Astrocyte (in vitro differentiated cells and primary cell): ENCODE data around the gene KLK12. TPM values are rescaled to one million over a fixed set of nuclear protein-coding genes. Genes with fewer than 3 reads are reported as not detected.

Experiments used
- DNase-seq: peaks from one replicate; pipeline ENCODE4 v3.0.0-alpha.2; 2010; ENCODE audit warnings: low read depth
- FAIRE-seq: peaks from 2 replicates; lab custom pipeline; 2011; peaks lifted over from hg19 to GRCh38; lab: Jason Lieb, UNC
- H2AFZ ChIP-seq: 2 replicates; pipeline ENCODE4 v1.6.0; 2012; ENCODE audit warnings: low read depth, low read length, inconsistent platforms
- H3K27ac ChIP-seq: 2 replicates; pipeline ENCODE4 v1.5.1; 2011; ENCODE audit warnings: low read depth, low read length, inconsistent platforms
- H3K27me3 ChIP-seq: 2 replicates; pipeline ENCODE4 v1.6.0; 2011; ENCODE audit warnings: low read length, inconsistent platforms; ENCODE audit not compliant: insufficient read depth
- H3K36me3 ChIP-seq: 2 replicates; pipeline ENCODE4 v1.5.1; 2011; ENCODE audit warnings: low read length, inconsistent platforms; ENCODE audit not compliant: insufficient read depth
- H3K4me1 ChIP-seq: 2 replicates; pipeline ENCODE4 v1.5.1; 2011; ENCODE audit warnings: low read length, inconsistent platforms; ENCODE audit not compliant: insufficient read depth
- H3K4me2 ChIP-seq: 2 replicates; pipeline ENCODE4 v1.6.0; 2012; ENCODE audit warnings: low read length, inconsistent platforms
- H3K4me3 ChIP-seq: 2 replicates; pipeline ENCODE4 v1.5.1; 2011; ENCODE audit warnings: low read depth, mild to moderate bottlenecking, low read length, inconsistent platforms; ENCODE audit not compliant: insufficient read depth
- H3K79me2 ChIP-seq: 2 replicates; pipeline ENCODE4 v1.6.0; 2012; ENCODE audit warnings: mild to moderate bottlenecking, low read length, inconsistent platforms; ENCODE audit not compliant: insufficient read depth
- H3K9ac ChIP-seq: 2 replicates; pipeline ENCODE4 v1.6.0; 2012; ENCODE audit warnings: mild to moderate bottlenecking, low read length, inconsistent platforms
- H3K9me3 ChIP-seq: 2 replicates; pipeline ENCODE4 v1.5.1; 2012; ENCODE audit warnings: low read depth, mild to moderate bottlenecking, low read length, inconsistent platforms; ENCODE audit not compliant: insufficient read depth
- H4K20me1 ChIP-seq: 2 replicates; pipeline ENCODE4 v1.6.0; 2012; ENCODE audit warnings: low read length, inconsistent platforms; ENCODE audit not compliant: insufficient read depth
- H3K27ac Mint-ChIP-seq: one replicate; pipeline ENCODE4 v1.8.0; 2021; ENCODE audit warnings: mild to moderate bottlenecking, mixed read lengths; ENCODE audit not compliant: unreplicated experiment
- H3K27me3 Mint-ChIP-seq: one replicate; pipeline ENCODE4 v1.8.0; 2021; ENCODE audit warnings: low read depth, mixed read lengths; ENCODE audit not compliant: unreplicated experiment
- H3K36me3 Mint-ChIP-seq: one replicate; pipeline ENCODE4 v1.8.0; 2021; ENCODE audit warnings: low read depth, mixed read lengths; ENCODE audit not compliant: unreplicated experiment
- H3K4me1 Mint-ChIP-seq: one replicate; pipeline ENCODE4 v1.8.0; 2021; ENCODE audit warnings: low read depth, mixed read lengths; ENCODE audit not compliant: unreplicated experiment
- H3K4me3 Mint-ChIP-seq: one replicate; pipeline ENCODE4 v1.8.0; 2021; ENCODE audit warnings: mild to moderate bottlenecking, moderate library complexity, mixed read lengths; ENCODE audit not compliant: unreplicated experiment
- H3K9me3 Mint-ChIP-seq: one replicate; pipeline ENCODE4 v1.8.0; 2021; ENCODE audit warnings: mild to moderate bottlenecking, mixed read lengths; ENCODE audit not compliant: unreplicated experiment
- CTCF ChIP-seq: IDR thresholded peaks from 2 replicates; pipeline ENCODE4 v1.5.1; 2011; ENCODE audit warnings: low read depth, mild to moderate bottlenecking, inconsistent platforms, low read length, moderate library complexity; ENCODE audit not compliant: insufficient read depth
- EZH2 ChIP-seq: IDR thresholded peaks from 2 replicates; pipeline ENCODE4 v1.6.1; 2012; ENCODE audit warnings: mild to moderate bottlenecking, low read length, inconsistent platforms; ENCODE audit not compliant: insufficient read depth
- total RNA-seq: library from RNA; stranded (reverse); gene quantifications from 2 replicates; pipeline ENCODE4 v1.2.1, GENCODE V29; 2021

KLK12 gene
- total RNA-seq, 1 donor from 2014 or later, result not detected

DNA sequence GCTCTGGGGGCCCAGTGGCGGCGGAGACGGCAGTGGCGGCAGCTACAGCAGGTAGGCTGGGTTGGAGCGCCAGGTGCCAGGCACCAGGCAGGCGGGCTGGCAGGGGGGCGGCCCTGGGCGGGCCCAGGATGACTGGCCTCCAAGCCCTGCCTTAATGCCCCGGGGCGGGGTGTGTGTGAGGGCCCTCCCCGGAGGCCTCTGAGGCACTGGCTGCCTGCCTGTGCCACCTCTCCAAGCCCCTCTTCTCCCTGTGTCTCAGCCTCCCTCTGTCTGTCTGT lies 8.3 kb downstream of the KLK12 start, which contains the start of gene KLK11:
Gene KLK11, minus strand, starts transcription at position 63 of the 278 bp plus-strand sequence. CDS start 985 bp downstream, outside the sequence.
- Histone ChIP-seq H3K9me3 (no peaks in the 10 kb centered on the region), H3K27ac (no peak within 1 kb of the TSS), H3K4me2 (no peak within 1 kb of the TSS), H3K79me2 (no peaks in the 10 kb centered on the region), H3K27me3 (no peaks in the 10 kb centered on the region), H3K36me3 (no peaks in the 10 kb centered on the region), H4K20me1 (no peaks in the 10 kb centered on the region), H3K9ac (no peak within 1 kb of the TSS), H3K4me3 (no peak within 1 kb of the TSS), H2AFZ (no peak within 1 kb of the TSS), H3K4me1 (no peaks in the 10 kb centered on the region)
- FAIRE-seq (no peak), DNase-seq (no peak)
- peaks cover 6% of the 10 kb centered on the region for H3K9me3 Mint-ChIP-seq
- H3K27ac Mint-ChIP-seq, result no peak within 1 kb of the TSS
- H3K4me1 Mint-ChIP-seq, result no peaks in the 10 kb centered on the region
- TF ChIP-seq EZH2, result no peak
- TF ChIP-seq CTCF, result no peak
- H3K36me3 Mint-ChIP-seq, result no peaks in the 10 kb centered on the region
- H3K4me3 Mint-ChIP-seq, result no peak within 1 kb of the TSS
- peaks cover 54% of the 10 kb centered on the region for H3K27me3 Mint-ChIP-seq

GRCh38 chr19:51025809-51026553 lies 8.8 kb downstream of the KLK12 start:
- Histone ChIP-seq H2AFZ (no peak overlapping the region), H3K4me1 (no peaks in the 10 kb centered on the region), H3K27ac (no peak overlapping the region), H3K4me3 (no peak overlapping the region), H3K9ac (no peak overlapping the region), H4K20me1 (no peaks in the 10 kb centered on the region), H3K9me3 (no peaks in the 10 kb centered on the region), H3K4me2 (no peak overlapping the region), H3K79me2 (no peaks in the 10 kb centered on the region), H3K27me3 (no peaks in the 10 kb centered on the region), H3K36me3 (no peaks in the 10 kb centered on the region)
- H3K9me3 Mint-ChIP-seq, result peaks cover 2% of the 10 kb centered on the region
- no peaks in the 10 kb centered on the region for H3K36me3 Mint-ChIP-seq
- TF ChIP-seq CTCF, result no peak
- no peak overlapping the region for H3K4me3 Mint-ChIP-seq
- H3K27ac Mint-ChIP-seq, result no peak overlapping the region
- H3K4me1 Mint-ChIP-seq, result no peaks in the 10 kb centered on the region
- H3K27me3 Mint-ChIP-seq, result peaks cover 55% of the 10 kb centered on the region
- DNase-seq, result no peak
- FAIRE-seq, result no peak

GRCh38 chr19:51025401-51025800 lies 9.4 kb downstream of the KLK12 start:
- no peak overlapping the region for H2AFZ ChIP-seq
- H3K4me2 ChIP-seq, result no peak overlapping the region
- Mint-ChIP-seq H3K27me3 (peaks cover 59% of the 10 kb centered on the region), H3K36me3 (no peaks in the 10 kb centered on the region), H3K9me3 (no peaks in the 10 kb centered on the region), H3K4me3 (no peak overlapping the region), H3K4me1 (no peaks in the 10 kb centered on the region), H3K27ac (no peak overlapping the region)
- no peaks in the 10 kb centered on the region for H3K79me2 ChIP-seq
- H3K27ac ChIP-seq, result no peak overlapping the region
- H3K4me3 ChIP-seq, result no peak overlapping the region
- no peak overlapping the region for H3K9ac ChIP-seq
- no peaks in the 10 kb centered on the region for H3K36me3 ChIP-seq
- DNase-seq, result no peak
- no peaks in the 10 kb centered on the region for H3K27me3 ChIP-seq
- H3K4me1 ChIP-seq, result no peaks in the 10 kb centered on the region
- H3K9me3 ChIP-seq, result no peaks in the 10 kb centered on the region
- TF ChIP-seq CTCF (no peak), EZH2 (no peak)
- FAIRE-seq, result no peak
- H4K20me1 ChIP-seq, result no peaks in the 10 kb centered on the region
